ENCODE measurements around the gene GRK1. TPM values are rescaled to one million over a fixed set of nuclear protein-coding genes. Genes with fewer than 3 reads are reported as not detected.

GRK1 gene
- total and polyA plus RNA-seq, 2 of the 13 experiments (the other 11 are each of a cell fraction or from before 2014, with no cell fraction given) = 0.07 to 0.12 TPM

DNA sequence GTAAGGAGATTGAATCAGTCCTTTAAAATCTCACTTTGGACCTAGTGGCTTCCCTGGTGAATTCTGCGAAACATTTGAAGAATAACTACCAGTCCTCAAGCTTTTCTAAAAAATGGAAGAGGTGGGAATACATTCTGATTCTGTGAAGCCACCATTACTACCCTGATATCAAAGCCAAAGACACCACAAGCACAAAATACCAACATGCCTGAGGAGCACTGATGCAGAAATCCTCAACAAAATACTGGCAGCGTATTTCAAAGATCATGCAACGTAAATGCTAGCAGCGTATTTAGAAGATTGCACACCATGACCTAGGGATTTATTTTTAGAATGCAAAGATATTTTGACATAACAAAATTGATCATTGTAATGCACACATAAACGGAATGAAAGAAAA lies 23.4 kb upstream of the GRK1 start:
- Histone ChIP-seq H3K4me2 (ENCODE audit: low read depth, low read length) (no peak overlapping the region), H3K79me2 (ENCODE audit: insufficient read depth, low read length) (no peaks in the 10 kb centered on the region), H2AFZ (ENCODE audit: low read length) (no peak overlapping the region), H3K4me3 (replicated peaks in 1 of 3; ENCODE audit: insufficient read depth in 1 of 3, low read depth in 2 of 3, low read length in 3 of 3) (no peak overlapping the region), H3K36me3 (replicated peaks in 1 of 2; ENCODE audit: control insufficient read depth in 1 of 2, insufficient read depth in 2 of 2, low read length in 2 of 2) (peaks cover 5 to 24% of the 10 kb centered on the region in 2 experiments; a peak in 4 of 5 replicates), H3K9me3 (ENCODE audit: low read length) (no peaks in the 10 kb centered on the region), H3K9ac (ENCODE audit: insufficient read depth, low read depth, low read length) (no peak overlapping the region), H4K20me1 (ENCODE audit: insufficient read depth, low read length) (no peaks in the 10 kb centered on the region), H3K27ac (ENCODE audit: extremely low read length, insufficient read depth, low read length) (no peak overlapping the region), H3K27me3 (ENCODE audit: control insufficient read depth in 1 of 2, insufficient read depth in 2 of 2, low read length in 2 of 2) (no peaks in the 10 kb centered on the region), H3K4me1 (ENCODE audit: insufficient read depth, low read length) (no peaks in the 10 kb centered on the region)
- DNase-seq (ENCODE audit: low spot score) (no peak), FAIRE-seq (no peak), ATAC-seq (no peak)
- CTCF ChIA-PET (ENCODE audit: low intra/inter-chr PET ratio, low total read pairs) = no interaction called here
- POLR2A ChIA-PET = no interaction called here
- intact Hi-C loops (cut with micrococcal nuclease; ENCODE audit: unreplicated experiment) (no loop called here), in situ Hi-C loops (cut with HindIII; ENCODE audit: extremely low pct_ligation_motif_present, low pct_unique_long_range_greater_than_20kb) (no loop called here)
- 94% methylated on average over 5 of the region's 5 CpGs for WGBS (ENCODE audit: low lambda C conversion rate)
- TSS peak; percentile 20 for BruUV-seq (replicated peaks)
- peak; percentile 29 for TF ChIP-seq RBM22 (optimal IDR thresholded peaks at IDR 0.05; ENCODE audit: low read length)
- TF ChIP-seq, protein P1, sequence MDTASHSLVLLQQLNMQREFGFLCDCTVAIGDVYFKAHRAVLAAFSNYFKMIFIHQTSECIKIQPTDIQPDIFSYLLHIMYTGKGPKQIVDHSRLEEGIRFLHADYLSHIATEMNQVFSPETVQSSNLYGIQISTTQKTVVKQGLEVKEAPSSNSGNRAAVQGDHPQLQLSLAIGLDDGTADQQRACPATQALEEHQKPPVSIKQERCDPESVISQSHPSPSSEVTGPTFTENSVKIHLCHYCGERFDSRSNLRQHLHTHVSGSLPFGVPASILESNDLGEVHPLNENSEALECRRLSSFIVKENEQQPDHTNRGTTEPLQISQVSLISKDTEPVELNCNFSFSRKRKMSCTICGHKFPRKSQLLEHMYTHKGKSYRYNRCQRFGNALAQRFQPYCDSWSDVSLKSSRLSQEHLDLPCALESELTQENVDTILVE (CRISPR knock-in tag; IDR thresholded peaks at IDR 0.05) = no peak

DNA sequence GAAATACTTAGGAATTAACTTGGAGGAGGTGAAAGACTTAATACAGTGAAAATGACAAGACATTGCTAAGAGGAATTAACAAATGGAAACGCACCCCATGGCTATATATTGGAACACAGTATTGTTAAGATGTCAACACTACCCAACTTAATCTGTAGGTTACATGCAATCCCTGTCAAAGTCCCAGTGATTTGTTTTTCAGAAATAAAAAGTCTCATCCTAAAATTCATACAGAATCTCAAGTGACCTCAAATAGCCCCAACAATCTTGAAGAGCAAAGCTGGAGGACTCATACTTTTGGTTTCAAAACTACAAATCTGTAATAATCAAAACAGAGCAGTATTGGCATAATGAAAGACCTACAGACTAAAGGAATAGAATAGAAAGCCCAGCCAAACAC lies 22.2 kb upstream of the GRK1 start:
- H3K79me2 ChIP-seq (ENCODE audit: insufficient read depth, low read length) = no peaks in the 10 kb centered on the region
- H3K4me1 ChIP-seq (ENCODE audit: insufficient read depth, low read length) = no peaks in the 10 kb centered on the region
- BruUV-seq (replicated peaks) = no TSS peak
- H3K4me3 ChIP-seq (replicated peaks in 1 of 3; ENCODE audit: insufficient read depth in 1 of 3, low read depth in 2 of 3, low read length in 3 of 3) = no peak overlapping the region
- H3K36me3 ChIP-seq (replicated peaks in 1 of 2; ENCODE audit: control insufficient read depth in 1 of 2, insufficient read depth in 2 of 2, low read length in 2 of 2) = peaks cover 3 to 15% of the 10 kb centered on the region in 2 experiments; a peak in 3 of 5 replicates
- H3K27ac ChIP-seq (ENCODE audit: extremely low read length, insufficient read depth, low read length) = no peak overlapping the region
- DNase-seq (ENCODE audit: low spot score) = no peak
- WGBS (ENCODE audit: low lambda C conversion rate) = 93% methylated on average over 1 of the region's 1 CpG
- ChIA-PET POLR2A (no interaction called here), CTCF (ENCODE audit: low intra/inter-chr PET ratio, low total read pairs) (no interaction called here)
- no peak for ATAC-seq
- no peak for FAIRE-seq
- in situ Hi-C loops (cut with HindIII; ENCODE audit: extremely low pct_ligation_motif_present, low pct_unique_long_range_greater_than_20kb) (no loop called here), intact Hi-C loops (cut with micrococcal nuclease; ENCODE audit: unreplicated experiment) (no loop called here)
- H3K4me2 ChIP-seq (ENCODE audit: low read depth, low read length) = no peak overlapping the region
- H4K20me1 ChIP-seq (ENCODE audit: insufficient read depth, low read length) = no peaks in the 10 kb centered on the region
- H3K27me3 ChIP-seq (ENCODE audit: control insufficient read depth in 1 of 2, insufficient read depth in 2 of 2, low read length in 2 of 2) = no peaks in the 10 kb centered on the region
- H2AFZ ChIP-seq (ENCODE audit: low read length) = no peak overlapping the region
- no peaks in the 10 kb centered on the region for H3K9me3 ChIP-seq (ENCODE audit: low read length)
- H3K9ac ChIP-seq (ENCODE audit: insufficient read depth, low read depth, low read length) = no peak overlapping the region
- TF ChIP-seq ZBTB3 (CRISPR knock-in tag; IDR thresholded peaks at IDR 0.05; ENCODE audit: borderline replicate concordance, low read depth) (no peak), RBAK (CRISPR knock-in tag; IDR thresholded peaks at IDR 0.05) (no peak), ZNF143 (CRISPR knock-in tag; IDR thresholded peaks at IDR 0.05) (no peak), KLF12 (CRISPR knock-in tag; IDR thresholded peaks at IDR 0.05; ENCODE audit: borderline replicate concordance) (no peak), MTF1 (CRISPR knock-in tag; IDR thresholded peaks at IDR 0.05) (no peak), TBL1XR1 (IDR thresholded peaks at IDR 0.05; ENCODE audit: borderline replicate concordance, low read length, partially characterized antibody) (no peak), ATF1 (CRISPR knock-in tag; IDR thresholded peaks at IDR 0.05) (no peak), ZNF614 (CRISPR knock-in tag; IDR thresholded peaks at IDR 0.05; ENCODE audit: borderline replicate concordance) (no peak), REXO4 (CRISPR knock-in tag; IDR thresholded peaks at IDR 0.05; ENCODE audit: borderline replicate concordance) (no peak), ZNF274 (CRISPR knock-in tag; IDR thresholded peaks at IDR 0.05) (no peak), ARID2 (CRISPR knock-in tag; IDR thresholded peaks at IDR 0.05; ENCODE audit: borderline replicate concordance) (no peak)
- TF ChIP-seq, protein P2, sequence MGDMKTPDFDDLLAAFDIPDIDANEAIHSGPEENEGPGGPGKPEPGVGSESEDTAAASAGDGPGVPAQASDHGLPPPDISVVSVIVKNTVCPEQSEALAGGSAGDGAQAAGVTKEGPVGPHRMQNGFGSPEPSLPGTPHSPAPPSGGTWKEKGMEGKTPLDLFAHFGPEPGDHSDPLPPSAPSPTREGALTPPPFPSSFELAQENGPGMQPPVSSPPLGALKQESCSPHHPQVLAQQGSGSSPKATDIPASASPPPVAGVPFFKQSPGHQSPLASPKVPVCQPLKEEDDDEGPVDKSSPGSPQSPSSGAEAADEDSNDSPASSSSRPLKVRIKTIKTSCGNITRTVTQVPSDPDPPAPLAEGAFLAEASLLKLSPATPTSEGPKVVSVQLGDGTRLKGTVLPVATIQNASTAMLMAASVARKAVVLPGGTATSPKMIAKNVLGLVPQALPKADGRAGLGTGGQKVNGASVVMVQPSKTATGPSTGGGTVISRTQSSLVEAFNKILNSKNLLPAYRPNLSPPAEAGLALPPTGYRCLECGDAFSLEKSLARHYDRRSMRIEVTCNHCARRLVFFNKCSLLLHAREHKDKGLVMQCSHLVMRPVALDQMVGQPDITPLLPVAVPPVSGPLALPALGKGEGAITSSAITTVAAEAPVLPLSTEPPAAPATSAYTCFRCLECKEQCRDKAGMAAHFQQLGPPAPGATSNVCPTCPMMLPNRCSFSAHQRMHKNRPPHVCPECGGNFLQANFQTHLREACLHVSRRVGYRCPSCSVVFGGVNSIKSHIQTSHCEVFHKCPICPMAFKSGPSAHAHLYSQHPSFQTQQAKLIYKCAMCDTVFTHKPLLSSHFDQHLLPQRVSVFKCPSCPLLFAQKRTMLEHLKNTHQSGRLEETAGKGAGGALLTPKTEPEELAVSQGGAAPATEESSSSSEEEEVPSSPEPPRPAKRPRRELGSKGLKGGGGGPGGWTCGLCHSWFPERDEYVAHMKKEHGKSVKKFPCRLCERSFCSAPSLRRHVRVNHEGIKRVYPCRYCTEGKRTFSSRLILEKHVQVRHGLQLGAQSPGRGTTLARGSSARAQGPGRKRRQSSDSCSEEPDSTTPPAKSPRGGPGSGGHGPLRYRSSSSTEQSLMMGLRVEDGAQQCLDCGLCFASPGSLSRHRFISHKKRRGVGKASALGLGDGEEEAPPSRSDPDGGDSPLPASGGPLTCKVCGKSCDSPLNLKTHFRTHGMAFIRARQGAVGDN (CRISPR knock-in tag; IDR thresholded peaks at IDR 0.05) = no peak

Measured in HepG2 (cell line).